IPS DF 6.9 (cell line): ENCODE data around the gene DMRTA2.

Experiments used
- DNase-seq: peaks from one replicate; pipeline ENCODE4 v3.0.0-alpha.2; 2013; ENCODE audit warnings: low read depth, low spot score
- H3K27ac ChIP-seq: one replicate; pipeline ENCODE4 v1.5.1; 2013; ENCODE audit warnings: low read length, control low read depth
- H3K27me3 ChIP-seq: 2 replicates; pipeline ENCODE4 v1.6.1; 2013; ENCODE audit warnings: mild to moderate bottlenecking, low read length; ENCODE audit not compliant: control insufficient read depth, insufficient read depth
- H3K36me3 ChIP-seq: 2 replicates; pipeline ENCODE4 v1.6.1; 2013; ENCODE audit warnings: low read length; ENCODE audit not compliant: control insufficient read depth, insufficient read depth
- H3K4me1 ChIP-seq: 2 replicates; pipeline ENCODE4 v1.6.1; 2013; ENCODE audit warnings: low read length; ENCODE audit not compliant: control insufficient read depth, insufficient read depth
- H3K4me3 ChIP-seq: 2 replicates; pipeline ENCODE4 v1.5.1; 2013; ENCODE audit warnings: mild to moderate bottlenecking, low read length
- H3K9me3 ChIP-seq: 2 replicates; pipeline ENCODE4 v1.6.1; 2013; ENCODE audit warnings: low read length, inconsistent platforms; ENCODE audit not compliant: control insufficient read depth, insufficient read depth
- WGBS: extraction: QIAGEN DNeasy Blood & Tissue Kit; methylation state at CpG from one replicate; pipeline ENCODE4 v1.1.7; 2013; ENCODE audit warnings: mixed read lengths, missing lambda C conversion rate; ENCODE audit not compliant: insufficient read length, insufficient coverage; 5-methylcytosine and 5-hydroxymethylcytosine counted together

Gene DMRTA2

GRCh38 chr1:50424045-50424883 lies 1.0 kb upstream of the DMRTA2 start:
- Histone ChIP-seq H3K4me1 (peaks cover 3% of the 10 kb centered on the region; the same call in 1 of the 2 replicates), H3K27me3 (peaks cover 91% of the 10 kb centered on the region), H3K9me3 (no peaks in the 10 kb centered on the region), H3K27ac (no peak overlapping the region), H3K4me3 (no peak overlapping the region), H3K36me3 (no peaks in the 10 kb centered on the region)
- no peak for DNase-seq
- WGBS, result no CpG with 5 or more reads among the region's 35 CpGs

GRCh38 chr1:50423670-50424000 lies 392 bp upstream of the DMRTA2 start:
- Histone ChIP-seq H3K4me3 (peak overlapping the region; percentile 12; the same call in 1 of the 2 replicates), H3K4me1 (peaks cover 4% of the 10 kb centered on the region; the same call in 1 of the 2 replicates), H3K27ac (no peak overlapping the region), H3K27me3 (peaks cover 96% of the 10 kb centered on the region), H3K9me3 (no peaks in the 10 kb centered on the region), H3K36me3 (no peaks in the 10 kb centered on the region)
- DNase-seq, result no peak
- no CpG with 5 or more reads among the region's 23 CpGs for WGBS

GRCh38 chr1:50422675-50422945 lies 633 bp downstream of the DMRTA2 start:
- Histone ChIP-seq H3K4me1 (peaks cover 5% of the 10 kb centered on the region; the same call in 1 of the 2 replicates), H3K27me3 (peaks cover 96% of the 10 kb centered on the region), H3K4me3 (peak overlapping the region; percentile 3; the same call in 1 of the 2 replicates), H3K9me3 (no peaks in the 10 kb centered on the region), H3K27ac (no peak overlapping the region), H3K36me3 (no peaks in the 10 kb centered on the region)
- DNase-seq, result no peak
- no CpG with 5 or more reads among the region's 21 CpGs for WGBS

- Histone ChIP-seq H3K4me3 (no peak overlapping the region; the same call in 1 of the 2 replicates), H3K9me3 (no peaks in the 10 kb centered on the region), H3K27me3 (peaks cover 96% of the 10 kb centered on the region), H3K4me1 (peaks cover 3% of the 10 kb centered on the region; the same call in 1 of the 2 replicates), H3K27ac (no peak overlapping the region), H3K36me3 (no peaks in the 10 kb centered on the region)
- DNase-seq, result no peak
- no CpG with 5 or more reads among the region's 27 CpGs for WGBS
Observed at GRCh38 chr1:50421768-50422674, 1.2 kb downstream of the DMRTA2 start.

GRCh38 chr1:50421366-50421748 lies 1.9 kb downstream of the DMRTA2 start:
- Histone ChIP-seq H3K27ac (no peak overlapping the region), H3K4me3 (peak overlapping the region; percentile 19; the same call in 1 of the 2 replicates), H3K36me3 (no peaks in the 10 kb centered on the region), H3K9me3 (no peaks in the 10 kb centered on the region), H3K27me3 (peaks cover 95% of the 10 kb centered on the region), H3K4me1 (peaks cover 3% of the 10 kb centered on the region; the same call in 1 of the 2 replicates)
- no peak for DNase-seq
- no CpG with 5 or more reads among the region's 38 CpGs for WGBS

GRCh38 chr1:50420689-50421365 lies 2.4 kb downstream of the DMRTA2 start:
- Histone ChIP-seq H3K27ac (no peak overlapping the region), H3K36me3 (no peaks in the 10 kb centered on the region), H3K27me3 (peaks cover 95% of the 10 kb centered on the region), H3K9me3 (no peaks in the 10 kb centered on the region), H3K4me3 (peak overlapping the region; percentile 19; the same call in 1 of the 2 replicates), H3K4me1 (peaks cover 3% of the 10 kb centered on the region; the same call in 1 of the 2 replicates)
- DNase-seq, result no peak
- WGBS, result no CpG with 5 or more reads among the region's 69 CpGs

- WGBS, result no CpG with 5 or more reads among the region's 21 CpGs
- Histone ChIP-seq H3K9me3 (no peaks in the 10 kb centered on the region), H3K27ac (no peak overlapping the region), H3K27me3 (peaks cover 95% of the 10 kb centered on the region), H3K4me3 (no peak overlapping the region), H3K4me1 (peaks cover 3% of the 10 kb centered on the region; the same call in 1 of the 2 replicates), H3K36me3 (no peaks in the 10 kb centered on the region)
- DNase-seq, result no peak
Observed at GRCh38 chr1:50419907-50420677, 3.2 kb downstream of the DMRTA2 start.

GRCh38 chr1:50419192-50419906 lies 3.9 kb downstream of the DMRTA2 start:
- no peak overlapping the region for H3K27ac ChIP-seq
- H3K4me3 ChIP-seq, result no peak overlapping the region
- H3K36me3 ChIP-seq, result no peaks in the 10 kb centered on the region
- DNase-seq, result no peak
- H3K4me1 ChIP-seq, result peaks cover 3% of the 10 kb centered on the region; the same call in 1 of the 2 replicates
- H3K27me3 ChIP-seq, result peaks cover 95% of the 10 kb centered on the region
- WGBS, result no CpG with 5 or more reads among the region's 60 CpGs
- H3K9me3 ChIP-seq, result no peaks in the 10 kb centered on the region

- Histone ChIP-seq H3K4me1 (peaks cover 3% of the 10 kb centered on the region; the same call in 1 of the 2 replicates), H3K9me3 (no peaks in the 10 kb centered on the region), H3K27me3 (peaks cover 95% of the 10 kb centered on the region), H3K4me3 (peak overlapping the region; percentile 4; the same call in 1 of the 2 replicates), H3K36me3 (no peaks in the 10 kb centered on the region), H3K27ac (no peak overlapping the region)
- no CpG with 5 or more reads among the region's 64 CpGs for WGBS
- DNase-seq, result no peak
Observed at GRCh38 chr1:50418600-50419109, 4.6 kb downstream of the DMRTA2 start.
